H7 (cell line): Measurements from ENCODE around the gene SGCE. TPM values are rescaled to one million over a fixed set of nuclear protein-coding genes. Genes with fewer than 3 reads are reported as not detected.

Experiments
- DNase-seq: peaks from one replicate; pipeline ENCODE4 v3.0.0; 2012
- H3K27me3 ChIP-seq: 2 replicates; pipeline ENCODE4 v1.6.0; 2011; ENCODE audit warnings: mild to moderate bottlenecking, low read length; ENCODE audit not compliant: control insufficient read depth, insufficient read depth
- H3K36me3 ChIP-seq: replicated peaks from 2 replicates; pipeline ENCODE4 v1.5.1; 2011; ENCODE audit warnings: low read length; ENCODE audit not compliant: control insufficient read depth, insufficient read depth
- H3K4me3 ChIP-seq: 2 replicates; pipeline ENCODE4 v1.5.1; 2011; ENCODE audit warnings: low read depth, mild to moderate bottlenecking, control low read depth, low read length, moderate library complexity; ENCODE audit not compliant: insufficient read depth
- total RNA-seq: library from RNA; depleted of rRNA; stranded (reverse); fragments of >200 nt; shearing (Covaris generic); gene quantifications from 2 replicates; pipeline ENCODE4 v1.2.3, GENCODE V29; 2014

SGCE gene
- total RNA-seq, 1 experiment from 2014 or later = 25.8 TPM

DNA sequence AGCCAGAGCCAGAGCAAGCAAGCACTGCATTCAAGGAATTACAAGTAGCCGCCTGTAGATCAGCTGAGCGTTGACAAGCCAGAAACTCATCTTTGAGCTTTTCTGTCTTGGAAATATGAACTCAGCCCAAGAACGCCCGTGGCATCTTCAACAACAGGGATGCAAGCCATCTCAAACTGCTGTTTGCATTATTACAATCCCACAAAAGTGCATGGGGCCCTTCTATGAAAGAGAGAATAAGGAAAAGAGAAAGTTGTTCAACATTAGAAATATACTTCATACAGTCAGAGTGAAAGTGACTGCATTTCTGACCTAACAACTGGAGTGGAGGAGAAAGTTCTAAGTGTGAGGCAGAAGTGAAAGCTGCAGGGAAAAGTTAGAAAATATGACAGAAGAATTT lies 6.5 kb downstream of the SGCE start:
- H3K27me3 ChIP-seq = peaks cover 5% of the 10 kb centered on the region; the same call in 1 of the 2 replicates
- DNase-seq = no peak
- H3K36me3 ChIP-seq = no peaks in the 10 kb centered on the region
- no peak overlapping the region for H3K4me3 ChIP-seq

DNA sequence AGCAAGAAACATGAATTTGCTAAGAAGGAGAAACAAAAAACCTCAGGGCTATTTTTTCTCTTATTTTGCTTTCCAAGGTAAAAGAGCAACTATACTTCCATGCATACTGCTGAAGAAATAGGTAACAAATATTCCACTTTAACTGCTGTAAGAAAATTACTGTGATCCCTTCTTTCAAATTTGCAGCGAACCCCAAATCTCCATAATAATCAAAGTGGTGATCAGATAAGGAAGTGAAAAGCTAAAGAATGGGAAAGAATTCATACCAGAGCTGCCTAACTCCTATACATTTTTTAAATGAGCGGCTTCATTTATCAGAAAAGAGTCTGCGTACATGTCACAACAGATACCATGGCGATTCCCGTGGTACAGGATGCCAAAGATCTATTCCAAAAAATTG lies 7.2 kb downstream of the SGCE start:
- no peak overlapping the region for H3K4me3 ChIP-seq
- no peak for DNase-seq
- no peaks in the 10 kb centered on the region for H3K36me3 ChIP-seq
- no peaks in the 10 kb centered on the region for H3K27me3 ChIP-seq

- Histone ChIP-seq H3K27me3 (no peaks in the 10 kb centered on the region), H3K36me3 (no peaks in the 10 kb centered on the region), H3K4me3 (no peak overlapping the region)
- no peak for DNase-seq
Observed at GRCh38 chr7:94647295-94647694, 8.6 kb downstream of the SGCE start.

- Histone ChIP-seq H3K36me3 (no peaks in the 10 kb centered on the region), H3K4me3 (no peak overlapping the region), H3K27me3 (no peaks in the 10 kb centered on the region)
- no peak for DNase-seq
Observed at GRCh38 chr7:94643771-94644545, 12.0 kb downstream of the SGCE start.

DNA sequence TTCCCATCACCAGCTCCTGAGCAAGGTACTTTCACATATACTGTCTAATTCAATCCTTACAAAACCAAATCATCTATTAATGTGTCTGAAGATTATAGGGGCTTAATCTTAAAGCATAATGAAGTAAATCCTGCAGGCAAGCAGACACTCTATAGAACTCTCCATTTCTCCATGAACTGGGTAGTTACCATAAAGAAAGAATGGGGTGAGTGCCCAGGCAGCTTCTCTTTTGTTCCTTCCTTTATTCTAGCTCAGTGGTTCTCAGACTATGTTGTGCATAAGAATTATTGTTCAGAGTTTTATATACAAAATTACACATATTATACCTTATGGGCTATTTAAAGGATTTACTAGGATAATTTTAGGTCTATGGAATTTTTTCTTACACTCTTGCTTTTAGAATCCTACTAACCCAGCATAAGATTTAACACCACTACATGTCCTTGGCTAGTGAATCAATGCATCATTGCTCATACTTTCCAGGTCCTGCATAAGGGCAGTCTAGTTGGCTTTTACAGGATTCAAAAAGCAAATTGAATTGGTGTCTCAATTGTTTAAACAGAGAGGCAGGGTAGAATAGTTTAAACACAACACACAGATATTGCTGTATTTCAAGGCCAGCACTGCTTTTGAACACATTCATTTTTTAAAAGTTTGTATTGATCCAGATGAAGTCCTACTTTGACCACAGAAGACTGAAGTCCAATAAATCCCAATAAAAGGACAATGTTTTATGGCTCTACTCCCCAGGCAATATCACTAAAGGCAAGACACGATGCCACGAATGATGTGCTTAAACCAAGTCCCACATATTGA lies 12.9 kb downstream of the SGCE start:
- DNase-seq = no peak
- no peak overlapping the region for H3K4me3 ChIP-seq
- no peaks in the 10 kb centered on the region for H3K27me3 ChIP-seq
- H3K36me3 ChIP-seq = no peaks in the 10 kb centered on the region

DNA sequence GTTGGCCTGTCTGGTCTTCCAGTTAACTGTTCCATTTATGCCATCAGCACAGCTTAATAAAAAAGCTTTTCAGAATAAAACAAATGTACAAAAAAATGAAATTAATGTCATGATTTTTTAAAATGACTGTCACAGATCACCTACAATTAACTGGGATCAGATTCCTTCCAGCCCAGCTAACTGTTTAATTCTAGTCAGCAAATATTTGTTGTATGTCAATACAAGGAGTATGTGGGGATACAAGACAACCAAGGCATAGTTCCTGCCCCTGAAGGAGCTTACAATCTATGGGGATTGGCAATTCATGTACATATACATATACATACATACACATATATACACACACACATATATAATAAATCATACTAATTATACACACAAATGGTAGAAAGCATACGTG lies 16.5 kb downstream of the SGCE start:
- no peak for DNase-seq
- Histone ChIP-seq H3K4me3 (no peak overlapping the region), H3K27me3 (no peaks in the 10 kb centered on the region), H3K36me3 (no peaks in the 10 kb centered on the region)

DNA sequence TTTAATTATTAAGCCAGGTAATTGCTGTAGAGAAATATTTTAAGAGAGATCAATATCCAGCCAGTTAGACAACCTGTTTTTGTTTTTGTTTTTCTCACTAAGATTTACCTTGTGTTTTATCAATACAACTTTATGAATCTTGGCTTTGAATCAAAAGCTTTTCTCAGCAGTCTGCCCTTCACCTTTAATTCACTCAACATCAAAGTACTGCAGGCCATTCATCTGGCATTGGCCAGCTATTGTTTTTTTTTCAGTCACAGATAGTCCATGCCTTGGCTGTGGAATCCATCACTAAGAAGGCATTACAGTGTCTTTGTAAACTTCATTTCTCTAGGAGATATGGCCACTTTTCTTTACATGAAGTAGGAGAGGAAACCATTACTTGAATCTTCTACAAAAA lies 20.2 kb downstream of the SGCE start:
- H3K36me3 ChIP-seq = no peaks in the 10 kb centered on the region
- no peak for DNase-seq
- no peaks in the 10 kb centered on the region for H3K27me3 ChIP-seq

GRCh38 chr7:94634502-94634901 lies 21.4 kb downstream of the SGCE start:
- Histone ChIP-seq H3K36me3 (no peaks in the 10 kb centered on the region), H3K4me3 (no peak overlapping the region), H3K27me3 (no peaks in the 10 kb centered on the region)
- no peak for DNase-seq

More for the DNA sequence above, 20.2 kb downstream of the SGCE start:
- no peak overlapping the region for H3K4me3 ChIP-seq

DNA sequence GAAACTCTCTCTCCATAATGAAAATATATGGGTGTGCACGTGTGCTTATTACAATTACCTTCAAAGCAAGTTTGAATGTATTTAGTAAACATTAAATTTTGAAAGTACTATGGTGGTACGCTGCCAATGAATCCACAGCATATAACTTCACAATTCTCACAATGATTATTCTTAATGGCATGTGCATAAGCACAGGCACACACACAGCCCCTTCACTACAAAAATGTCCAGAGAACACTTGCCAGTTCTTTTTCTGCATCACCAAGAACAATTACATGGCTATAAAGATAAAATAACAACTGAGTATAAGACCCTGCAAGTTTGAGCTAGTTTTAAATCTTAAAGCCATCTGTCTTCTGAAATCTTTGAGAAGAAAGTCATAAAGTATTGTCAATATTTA lies 22.2 kb downstream of the SGCE start:
- Histone ChIP-seq H3K27me3 (no peaks in the 10 kb centered on the region), H3K36me3 (no peaks in the 10 kb centered on the region), H3K4me3 (no peak overlapping the region)
- DNase-seq = no peak

GRCh38 chr7:94633014-94633341 lies 23.0 kb downstream of the SGCE start:
- no peaks in the 10 kb centered on the region for H3K36me3 ChIP-seq
- no peak overlapping the region for H3K4me3 ChIP-seq
- no peak for DNase-seq
- no peaks in the 10 kb centered on the region for H3K27me3 ChIP-seq

- Histone ChIP-seq H3K27me3 (no peaks in the 10 kb centered on the region), H3K36me3 (no peaks in the 10 kb centered on the region), H3K4me3 (no peak overlapping the region)
- no peak for DNase-seq
Observed at GRCh38 chr7:94632338-94633013, 23.5 kb downstream of the SGCE start.

- DNase-seq = no peak
- no peaks in the 10 kb centered on the region for H3K36me3 ChIP-seq
- no peak overlapping the region for H3K4me3 ChIP-seq
- H3K27me3 ChIP-seq = no peaks in the 10 kb centered on the region
Observed at GRCh38 chr7:94630855-94631254, 25.1 kb downstream of the SGCE start.

DNA sequence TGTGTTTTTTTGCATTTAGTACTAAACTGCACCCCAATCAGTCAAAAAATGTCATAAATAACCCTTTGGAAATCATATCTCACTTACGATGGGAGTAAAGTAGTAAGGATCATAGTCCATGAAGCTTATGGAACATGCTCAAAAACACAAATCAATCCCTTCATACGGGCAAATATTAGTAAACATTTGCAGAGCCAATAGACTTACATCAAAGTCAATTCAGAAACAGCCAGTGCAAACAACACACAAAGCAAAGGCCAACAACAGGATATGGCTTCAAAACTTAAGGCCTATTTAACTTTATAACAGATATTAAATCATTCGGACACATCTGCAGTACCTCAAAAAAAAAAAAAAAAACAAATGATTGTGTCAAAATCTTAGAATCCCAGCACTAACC lies 32.1 kb downstream of the SGCE start:
- no peak for DNase-seq
- H3K27me3 ChIP-seq = no peaks in the 10 kb centered on the region
- no peak overlapping the region for H3K4me3 ChIP-seq
- no peaks in the 10 kb centered on the region for H3K36me3 ChIP-seq

DNA sequence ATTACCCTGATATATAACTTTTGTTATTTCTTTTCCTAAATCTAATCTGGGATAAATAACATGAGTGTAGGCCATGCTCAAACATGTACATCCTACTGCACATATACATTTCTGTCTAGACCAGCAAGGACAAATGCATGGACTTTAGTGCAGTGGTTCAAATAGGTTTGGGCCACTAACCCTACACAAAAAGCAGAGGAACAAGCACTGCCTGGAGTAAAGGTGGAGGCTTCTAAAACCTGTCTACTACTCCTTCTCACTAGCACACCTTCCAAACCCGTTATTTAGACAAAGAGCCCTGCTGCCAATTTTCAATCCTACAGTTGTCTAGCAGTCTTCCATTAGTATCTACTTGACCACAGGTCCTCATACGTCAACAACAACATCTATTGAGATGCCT lies 34.8 kb downstream of the SGCE start:
- no peaks in the 10 kb centered on the region for H3K27me3 ChIP-seq
- no peaks in the 10 kb centered on the region for H3K36me3 ChIP-seq

DNA sequence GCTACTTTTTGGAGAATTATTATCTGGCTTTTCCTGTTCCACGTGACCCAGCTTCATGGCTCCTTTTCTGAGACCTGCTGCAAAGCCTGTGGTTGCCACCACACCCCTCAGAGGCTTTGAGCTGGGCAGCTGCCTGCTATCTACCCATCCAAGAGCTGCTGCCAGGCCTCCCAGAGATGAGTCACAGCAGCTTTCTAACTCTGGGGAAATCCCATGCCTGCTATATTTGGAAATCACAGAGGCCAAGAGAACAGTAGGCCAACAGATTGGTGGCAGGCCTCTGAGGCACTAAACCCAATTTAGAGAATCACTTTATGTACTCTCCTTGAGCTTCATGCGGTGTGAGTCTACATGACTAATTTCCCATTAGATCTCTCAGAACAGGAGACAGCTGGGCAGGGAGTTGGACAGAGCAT lies 35.2 kb downstream of the SGCE start:
- no peaks in the 10 kb centered on the region for H3K27me3 ChIP-seq
- H3K4me3 ChIP-seq = no peak overlapping the region
- H3K36me3 ChIP-seq = no peaks in the 10 kb centered on the region
- DNase-seq = peak; percentile 3

More for the DNA sequence above, 34.8 kb downstream of the SGCE start:
- DNase-seq = no peak
- H3K4me3 ChIP-seq = no peak overlapping the region
